AG09309 (cell line): ENCODE measurements around the gene NELFA.

ENCODE experiments used
- DNase-seq: peaks from one replicate; pipeline ENCODE4 v3.0.0-alpha.2; 2010; ENCODE audit warnings: low read depth
- H3K4me3 ChIP-seq: 2 replicates; pipeline ENCODE4 v1.5.1; 2011; ENCODE audit warnings: mild to moderate bottlenecking, low read depth, low read length, moderate library complexity; ENCODE audit not compliant: control insufficient read depth
- TF ChIP-seq, protein P1 (sequence below): IDR thresholded peaks from 2 replicates; pipeline ENCODE4 v1.5.1; 2011; ENCODE audit warnings: mild to moderate bottlenecking, low read depth, low read length, inconsistent platforms; ENCODE audit not compliant: insufficient read depth, control insufficient read depth; ENCODE audit errors: missing control alignments

NELFA gene

GRCh38 chr4:1989533-1990347 lies 19.0 kb downstream of the NELFA start:
- TF ChIP-seq, protein P1, sequence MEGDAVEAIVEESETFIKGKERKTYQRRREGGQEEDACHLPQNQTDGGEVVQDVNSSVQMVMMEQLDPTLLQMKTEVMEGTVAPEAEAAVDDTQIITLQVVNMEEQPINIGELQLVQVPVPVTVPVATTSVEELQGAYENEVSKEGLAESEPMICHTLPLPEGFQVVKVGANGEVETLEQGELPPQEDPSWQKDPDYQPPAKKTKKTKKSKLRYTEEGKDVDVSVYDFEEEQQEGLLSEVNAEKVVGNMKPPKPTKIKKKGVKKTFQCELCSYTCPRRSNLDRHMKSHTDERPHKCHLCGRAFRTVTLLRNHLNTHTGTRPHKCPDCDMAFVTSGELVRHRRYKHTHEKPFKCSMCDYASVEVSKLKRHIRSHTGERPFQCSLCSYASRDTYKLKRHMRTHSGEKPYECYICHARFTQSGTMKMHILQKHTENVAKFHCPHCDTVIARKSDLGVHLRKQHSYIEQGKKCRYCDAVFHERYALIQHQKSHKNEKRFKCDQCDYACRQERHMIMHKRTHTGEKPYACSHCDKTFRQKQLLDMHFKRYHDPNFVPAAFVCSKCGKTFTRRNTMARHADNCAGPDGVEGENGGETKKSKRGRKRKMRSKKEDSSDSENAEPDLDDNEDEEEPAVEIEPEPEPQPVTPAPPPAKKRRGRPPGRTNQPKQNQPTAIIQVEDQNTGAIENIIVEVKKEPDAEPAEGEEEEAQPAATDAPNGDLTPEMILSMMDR: no peak
- no peak for DNase-seq
- H3K4me3 ChIP-seq: no peak overlapping the region

GRCh38 chr4:1988327-1988724 lies 20.4 kb downstream of the NELFA start:
- no peak for DNase-seq
- H3K4me3 ChIP-seq: no peak overlapping the region
- TF ChIP-seq, protein P1: no peak

DNA sequence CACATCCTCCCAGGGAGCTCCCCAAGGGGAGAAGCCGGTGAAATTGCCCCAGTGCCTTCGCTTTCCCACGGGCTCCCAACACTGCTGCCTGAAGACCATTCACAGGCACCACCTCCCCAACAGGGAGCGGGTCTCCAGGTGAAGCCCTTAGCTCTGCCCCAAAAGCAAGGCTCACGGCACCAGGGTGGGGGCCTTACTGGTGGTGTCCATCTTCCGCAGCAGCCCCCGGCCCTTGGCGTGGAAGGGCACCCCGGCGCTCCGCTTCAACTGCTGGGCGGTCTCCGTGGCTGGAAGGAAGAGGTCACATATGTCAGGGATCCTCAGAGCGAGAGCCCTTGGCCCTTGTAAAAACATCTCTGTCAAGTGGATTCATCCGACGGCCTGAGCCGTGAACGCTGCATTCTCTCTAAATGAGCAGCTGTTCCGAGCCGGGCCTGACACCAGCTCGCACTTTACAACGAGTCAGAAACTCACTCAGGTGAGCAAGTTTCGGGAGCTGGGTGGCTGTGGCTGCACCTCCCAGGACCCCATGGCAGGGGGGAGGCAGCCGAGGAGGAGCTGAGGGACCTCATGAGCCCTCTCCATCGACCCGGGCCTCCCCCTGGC lies 20.9 kb downstream of the NELFA start:
- H3K4me3 ChIP-seq: no peak overlapping the region
- TF ChIP-seq, protein P1: no peak
- DNase-seq: no peak

DNA sequence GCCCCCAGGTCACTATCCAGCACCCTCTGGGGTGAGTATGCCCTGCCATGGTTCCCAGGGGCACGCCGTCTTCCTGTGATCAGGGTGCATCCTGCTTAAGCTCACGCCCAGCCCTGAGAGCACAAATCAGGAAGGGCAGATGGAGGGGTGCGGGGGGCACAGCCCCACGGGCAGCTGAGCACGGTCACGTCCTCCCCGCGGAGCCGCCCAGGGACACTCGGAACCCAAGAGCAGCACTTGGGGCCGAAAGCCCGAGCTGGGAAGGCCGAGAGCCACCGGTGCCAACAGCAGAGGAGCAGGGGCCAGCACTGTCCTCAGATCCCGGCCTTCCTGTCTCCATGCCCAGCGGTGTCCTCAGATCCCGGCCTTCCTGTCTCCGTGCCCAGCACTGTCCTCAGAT lies 21.5 kb downstream of the NELFA start:
- no peak for DNase-seq
- H3K4me3 ChIP-seq: no peak overlapping the region
- TF ChIP-seq, protein P1: no peak

DNA sequence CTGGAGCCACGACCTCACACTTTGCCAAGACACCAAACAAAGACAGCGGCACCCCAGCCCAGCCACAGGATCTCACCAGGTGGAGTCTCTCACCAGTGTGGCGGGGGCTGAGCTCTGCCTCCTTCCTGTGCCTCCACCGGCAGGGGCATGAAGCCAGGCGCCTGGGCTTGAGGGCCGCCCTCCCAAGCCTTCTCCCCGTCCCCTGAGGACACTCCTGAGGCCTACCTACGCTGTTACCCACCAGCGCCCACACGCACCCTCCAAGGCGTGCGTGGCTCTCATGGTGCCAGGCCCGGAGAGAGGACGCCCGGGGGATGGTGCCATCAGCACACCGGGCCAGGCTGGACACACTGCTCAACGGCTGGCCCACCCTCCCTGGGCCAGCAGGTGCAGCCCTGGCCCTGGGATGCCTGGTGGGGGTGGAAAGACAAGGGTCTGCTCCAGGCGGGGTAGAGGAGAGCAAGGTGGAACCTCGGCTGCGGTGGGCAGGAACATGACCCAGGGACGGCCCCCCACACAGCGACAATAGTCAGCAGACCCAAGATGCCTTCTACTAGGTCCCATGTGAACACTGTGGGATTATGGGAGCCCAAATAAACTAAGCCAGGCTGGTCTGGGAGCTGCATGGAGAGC lies 22.1 kb downstream of the NELFA start:
- TF ChIP-seq, protein P1: no peak
- no peak for DNase-seq
- H3K4me3 ChIP-seq: no peak overlapping the region

DNA sequence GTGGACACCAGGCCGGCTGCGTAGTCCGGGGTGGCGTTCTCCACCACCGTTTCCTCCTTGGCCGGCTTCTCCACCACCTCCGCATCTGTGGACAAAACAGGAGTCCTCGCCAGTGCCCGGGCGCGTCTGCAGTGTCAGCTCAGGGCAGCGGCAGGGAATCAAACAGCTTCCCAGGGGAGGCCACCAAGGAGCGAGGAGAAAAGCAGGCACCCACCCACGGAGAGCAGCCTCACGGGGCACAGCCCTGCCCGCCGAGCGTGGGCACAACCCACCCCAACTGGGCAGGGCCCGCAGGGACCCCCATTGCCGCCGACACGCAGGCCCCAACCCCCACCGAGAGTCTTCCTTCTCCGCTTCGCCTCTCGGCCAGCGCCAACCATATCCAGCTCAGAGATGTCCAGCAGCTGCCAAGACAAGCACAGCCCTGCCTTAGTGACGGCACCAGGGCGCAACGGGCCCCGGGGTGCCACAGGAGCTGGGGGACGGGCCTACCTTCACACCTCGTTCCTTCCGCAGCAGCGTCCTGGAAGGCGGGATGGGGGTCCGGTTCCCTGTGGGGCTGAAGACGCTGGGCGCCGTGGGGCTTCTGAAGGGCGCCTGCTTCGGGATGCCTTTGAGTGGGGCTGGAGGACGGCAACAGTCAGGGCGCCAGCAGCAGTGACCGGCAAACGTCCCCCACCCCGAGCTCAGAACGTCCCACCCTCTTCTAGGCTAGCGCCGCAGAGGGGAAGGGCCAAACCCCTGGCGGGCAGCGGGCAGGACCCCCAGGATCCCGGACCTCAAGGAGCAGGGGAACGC lies 22.8 kb downstream of the NELFA start:
- no peak for DNase-seq
- TF ChIP-seq, protein P1: no peak
- no peak overlapping the region for H3K4me3 ChIP-seq
